Gastroesophageal sphincter (tissue), 4 donors: ENCODE results near the gene FHL1. TPM values are rescaled to one million over a fixed set of nuclear protein-coding genes. Genes with fewer than 3 reads are reported as not detected.
A peak's percentile ranks its signal among the peaks of the same experiment; 100 is the strongest.

ENCODE experiments used
- ATAC-seq: fragments of 150-250 bp; one replicate; pipeline ENCODE4 v1.9.1; 2016; ENCODE audit warnings: mild to moderate bottlenecking, moderate library complexity
- H3K27ac ChIP-seq, 4 donors: fragments of 200-600 bp; sonication (generic) in 3 of 4; 1 replicate in 3 of 4; 2 replicates in 1 of 4; pipeline ENCODE4 v1.5.1; 2016 to 2019
- H3K27me3 ChIP-seq: fragments of 200-600 bp; sonication (generic); one replicate; pipeline ENCODE4 v1.5.1; 2019
- H3K36me3 ChIP-seq, 2 donors: fragments of 200-600 bp; sonication (generic); one replicate each; pipeline ENCODE4 v1.5.1; 2019; ENCODE audit warnings: control low read depth in 1 of 2
- H3K4me1 ChIP-seq, 3 donors: fragments of 200-600 bp; sonication (generic); 1 replicate in 2 of 3; 2 replicates in 1 of 3; pipeline ENCODE4 v1.5.1; 2016 to 2019; ENCODE audit warnings: control low read depth in 2 of 3
- H3K4me3 ChIP-seq, 2 donors: fragments of 200-600 bp; sonication (generic); one replicate each; pipeline ENCODE4 v1.5.1; 2019; ENCODE audit warnings: mild to moderate bottlenecking in 1 of 2, moderate library complexity in 1 of 2
- H3K9me3 ChIP-seq, 3 donors: fragments of 200-600 bp; sonication (generic); one replicate each; pipeline ENCODE4 v1.5.1; 2017 to 2019; ENCODE audit warnings: control low read depth in 2 of 3
- CTCF ChIP-seq, 4 experiments: fragments of 200-600 bp in 2 of 4; fragments of 450-650 bp in 2 of 4; sonication (generic) in 1 of 4; IDR thresholded peaks; one replicate each; pipeline ENCODE4 v1.5.1; 2017 to 2019; ENCODE audit warnings: antibody characterized with exemption in 4 of 4, mild to moderate bottlenecking in 2 of 4, moderate library complexity in 2 of 4
- EP300 ChIP-seq: sonication (generic); formaldehyde crosslinking; IDR thresholded peaks from one replicate; pipeline ENCODE4 v1.6.1; 2017; ENCODE audit warnings: antibody characterized with exemption, mild to moderate bottlenecking
- POLR2A ChIP-seq, 2 donors: fragments of 450-650 bp; IDR thresholded peaks; one replicate each; pipeline ENCODE4 v1.6.1; 2017; ENCODE audit warnings: antibody characterized with exemption in 2 of 2, mild to moderate bottlenecking in 2 of 2, moderate library complexity in 1 of 2
- POLR2AphosphoS5 ChIP-seq: sonication (generic); formaldehyde crosslinking; IDR thresholded peaks from one replicate; pipeline ENCODE4 v1.6.1; 2017; ENCODE audit warnings: antibody characterized with exemption
- WGBS, 2 donors: methylation state at CpG; one replicate each; pipeline ENCODE4 v1.1.5; 2018; ENCODE audit warnings: low coverage in 1 of 2; 5-methylcytosine and 5-hydroxymethylcytosine counted together
- total RNA-seq, 4 donors: library from RNA; depleted of rRNA; stranded (reverse); fragments of >200 nt; gene quantifications; one replicate each; pipeline ENCODE4 v1.1.0, GENCODE V29; 2016

The FHL1 gene
- total RNA-seq, 4 donors from 2014 or later: 2,495 to 4,363 (median 3,004) TPM

- WGBS, 2 donors: 50 to 60% methylated on average over 1 to 2 of the region's 2 CpGs
- Histone ChIP-seq H3K4me3 (no peak overlapping the region), H3K36me3 (no peaks in the 10 kb centered on the region), H3K27ac (peak overlapping the region in 3 of 4 donors; percentile 6 to 49 (median 38)), H3K9me3 (no peaks in the 10 kb centered on the region), H3K27me3 (no peaks in the 10 kb centered on the region), H3K4me1 (peaks cover 0 to 17% (median 0%) of the 10 kb centered on the region in 3 donors)
- TF ChIP-seq EP300 (no peak), POLR2A (IDR thresholded peaks at IDR 0.05) (no peak)
- no peak for ATAC-seq
Measured at GRCh38 chrX:136122207-136122606, 25.1 kb upstream of the FHL1 start.

GRCh38 chrX:136125106-136125505 lies 22.2 kb upstream of the FHL1 start:
- ATAC-seq: no peak
- Histone ChIP-seq H3K9me3 (no peaks in the 10 kb centered on the region), H3K36me3 (no peaks in the 10 kb centered on the region), H3K4me1 (peaks cover 0 to 24% (median 0%) of the 10 kb centered on the region in 3 donors), H3K27me3 (no peaks in the 10 kb centered on the region), H3K27ac (peak overlapping the region in 2 of 4 donors; percentile 81 to 84), H3K4me3 (no peak overlapping the region)
- WGBS, 2 donors: 92% methylated on average over 2 of the region's 11 CpGs; no CpG with 5 or more reads in 1 of the 2 donors
- no peak for TF ChIP-seq POLR2A (IDR thresholded peaks at IDR 0.05)
- no peak for TF ChIP-seq POLR2AphosphoS5
- no peak for TF ChIP-seq CTCF (IDR thresholded peaks at IDR 0.05)
- no peak for TF ChIP-seq EP300

GRCh38 chrX:136126371-136126770 lies 21.0 kb upstream of the FHL1 start:
- Histone ChIP-seq H3K27ac (peak overlapping the region; percentile 68 to 84 (median 80)), H3K9me3 (no peaks in the 10 kb centered on the region), H3K36me3 (no peaks in the 10 kb centered on the region), H3K27me3 (no peaks in the 10 kb centered on the region), H3K4me1 (peaks cover 0 to 28% (median 0%) of the 10 kb centered on the region in 3 donors), H3K4me3 (no peak overlapping the region)
- 42% methylated on average over 6 of the region's 6 CpGs; no CpG with 5 or more reads in 1 of the 2 donors for WGBS, 2 donors
- no peak for TF ChIP-seq EP300
- no peak for TF ChIP-seq POLR2A (IDR thresholded peaks at IDR 0.05)
- TF ChIP-seq CTCF (IDR thresholded peaks at IDR 0.05): no peak
- no peak for TF ChIP-seq POLR2AphosphoS5
- no peak for ATAC-seq

GRCh38 chrX:136126872-136127406 lies 20.4 kb upstream of the FHL1 start:
- ATAC-seq: no peak
- Histone ChIP-seq H3K4me3 (no peak overlapping the region), H3K27ac (peak overlapping the region; percentile 81 to 85 (median 82)), H3K9me3 (no peaks in the 10 kb centered on the region), H3K36me3 (no peaks in the 10 kb centered on the region), H3K27me3 (no peaks in the 10 kb centered on the region), H3K4me1 (peaks cover 0 to 22% (median 0%) of the 10 kb centered on the region in 3 donors)
- 13 to 58% methylated on average over 3 of the region's 3 CpGs for WGBS, 2 donors
- TF ChIP-seq CTCF (IDR thresholded peaks at IDR 0.05) (no peak), EP300 (no peak), POLR2AphosphoS5 (no peak), POLR2A (IDR thresholded peaks at IDR 0.05) (no peak)

- no peak for TF ChIP-seq EP300
- TF ChIP-seq CTCF (IDR thresholded peaks at IDR 0.05): no peak
- TF ChIP-seq POLR2AphosphoS5: no peak
- no peak for TF ChIP-seq POLR2A (IDR thresholded peaks at IDR 0.05)
- Histone ChIP-seq H3K27me3 (no peaks in the 10 kb centered on the region), H3K4me1 (peaks cover 0 to 13% (median 0%) of the 10 kb centered on the region in 3 donors), H3K27ac (peak overlapping the region in 3 of 4 donors; percentile 1 to 84 (median 81)), H3K4me3 (no peak overlapping the region), H3K36me3 (no peaks in the 10 kb centered on the region), H3K9me3 (no peaks in the 10 kb centered on the region)
- WGBS, 2 donors: 94% methylated on average over 2 of the region's 2 CpGs; no CpG with 5 or more reads in 1 of the 2 donors
- ATAC-seq: no peak
Measured at GRCh38 chrX:136128743-136129142, 18.6 kb upstream of the FHL1 start.
